ENCODE results near the gene SLC6A20. TPM values are rescaled to one million over a fixed set of nuclear protein-coding genes. Genes with fewer than 3 reads are reported as not detected.
"Not testable (repeated sequence)": the region's sequence is repeated elsewhere in the genome, so short reads cannot be mapped to it uniquely, and the experiment has no call there.

The SLC6A20 gene
- total RNA-seq, 4 donors from 2014 or later, result 0.13 to 0.22 TPM; not detected in 2

DNA sequence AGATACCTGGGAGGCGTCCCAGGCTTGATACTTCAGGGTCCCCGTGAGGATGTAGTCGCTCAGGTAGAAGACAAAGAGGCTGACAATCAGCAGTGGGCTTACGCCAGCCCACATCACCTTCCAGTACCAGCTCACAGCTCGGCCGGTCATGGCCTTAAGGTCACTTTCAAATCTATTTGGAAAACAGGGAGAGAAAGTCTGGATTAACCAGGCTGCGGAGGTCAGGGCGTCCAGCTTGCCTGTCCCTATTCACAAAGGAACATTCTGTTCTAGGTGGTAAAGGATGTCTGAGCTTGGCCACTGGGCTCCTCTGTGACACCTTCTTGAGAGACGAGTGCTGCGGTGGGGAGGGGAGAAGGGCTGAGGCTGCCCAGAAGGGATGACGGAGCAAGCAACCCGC lies 36.5 kb downstream of the SLC6A20 start:
- H3K9me3 ChIP-seq, result no peaks in the 10 kb centered on the region
- no peaks in the 10 kb centered on the region for H3K27me3 ChIP-seq
- DNase-seq, result no peak
- 87% methylated on average over 12 of the region's 12 CpGs for WGBS, 2 donors
- no peak for TF ChIP-seq POLR2A (IDR thresholded peaks at IDR 0.05)
- H3K36me3 ChIP-seq, result no peaks in the 10 kb centered on the region
- intact Hi-C loops (cut with DNase I), result loop anchor here (2.0 to 10.0 kb wide), 3 partner anchors 75 to 321 kb away; no protein-coding TSS in a partner anchor
- H3K4me3 ChIP-seq (replicated peaks in 1 of 3), result no peak overlapping the region
- peaks cover 0 to 2% of the 10 kb centered on the region in 2 donors for H3K4me1 ChIP-seq
- H3K27ac ChIP-seq, result no peak overlapping the region

DNA sequence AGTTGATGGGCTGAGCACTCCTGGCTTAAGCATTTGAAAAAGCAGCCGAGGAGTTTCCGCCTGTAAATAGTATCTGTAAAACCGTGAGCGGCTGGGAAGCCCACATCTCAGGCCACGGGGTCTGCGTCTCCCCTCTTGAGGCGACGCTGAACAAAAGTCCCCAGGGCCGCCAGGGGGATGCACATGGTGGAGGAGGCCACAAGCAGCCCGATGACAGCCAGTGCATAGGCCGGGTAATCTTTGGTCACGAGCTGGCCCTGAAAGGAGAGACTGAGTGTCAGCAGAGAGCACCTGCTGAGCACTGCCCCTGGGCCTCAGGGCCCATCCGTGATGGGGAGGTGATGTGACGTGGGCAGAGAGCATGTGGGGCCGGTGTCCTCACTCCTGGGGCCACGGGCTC lies 37.5 kb downstream of the SLC6A20 start:
- Histone ChIP-seq H3K9me3 (no peaks in the 10 kb centered on the region), H3K4me1 (peaks cover 0 to 2% of the 10 kb centered on the region in 2 donors), H3K27ac (no peak overlapping the region), H3K4me3 (replicated peaks in 1 of 3) (no peak overlapping the region), H3K27me3 (no peaks in the 10 kb centered on the region), H3K36me3 (no peaks in the 10 kb centered on the region)
- intact Hi-C loops (cut with DNase I), result no loop called here
- TF ChIP-seq POLR2A (IDR thresholded peaks at IDR 0.05), result no peak
- TF ChIP-seq, protein P1, sequence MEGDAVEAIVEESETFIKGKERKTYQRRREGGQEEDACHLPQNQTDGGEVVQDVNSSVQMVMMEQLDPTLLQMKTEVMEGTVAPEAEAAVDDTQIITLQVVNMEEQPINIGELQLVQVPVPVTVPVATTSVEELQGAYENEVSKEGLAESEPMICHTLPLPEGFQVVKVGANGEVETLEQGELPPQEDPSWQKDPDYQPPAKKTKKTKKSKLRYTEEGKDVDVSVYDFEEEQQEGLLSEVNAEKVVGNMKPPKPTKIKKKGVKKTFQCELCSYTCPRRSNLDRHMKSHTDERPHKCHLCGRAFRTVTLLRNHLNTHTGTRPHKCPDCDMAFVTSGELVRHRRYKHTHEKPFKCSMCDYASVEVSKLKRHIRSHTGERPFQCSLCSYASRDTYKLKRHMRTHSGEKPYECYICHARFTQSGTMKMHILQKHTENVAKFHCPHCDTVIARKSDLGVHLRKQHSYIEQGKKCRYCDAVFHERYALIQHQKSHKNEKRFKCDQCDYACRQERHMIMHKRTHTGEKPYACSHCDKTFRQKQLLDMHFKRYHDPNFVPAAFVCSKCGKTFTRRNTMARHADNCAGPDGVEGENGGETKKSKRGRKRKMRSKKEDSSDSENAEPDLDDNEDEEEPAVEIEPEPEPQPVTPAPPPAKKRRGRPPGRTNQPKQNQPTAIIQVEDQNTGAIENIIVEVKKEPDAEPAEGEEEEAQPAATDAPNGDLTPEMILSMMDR (IDR thresholded peaks at IDR 0.05), result no peak
- WGBS, 2 donors, result 81 to 83% methylated on average over 15 to 16 of the region's 16 CpGs
- no peak for DNase-seq

GRCh38 chr3:45757141-45757540 lies 39.2 kb downstream of the SLC6A20 start:
- intact Hi-C loops (cut with DNase I); H3K36me3 ChIP-seq; H3K27ac ChIP-seq; H3K9me3 ChIP-seq; H3K4me3 ChIP-seq (replicated peaks in 1 of 3); H3K27me3 ChIP-seq; DNase-seq; H3K4me1 ChIP-seq: not testable (repeated sequence)
- WGBS, 2 donors, result 63 to 68% methylated on average over 7 of the region's 7 CpGs

GRCh38 chr3:45756055-45756454 lies 40.3 kb downstream of the SLC6A20 start:
- Histone ChIP-seq H3K4me1 (no peaks in the 10 kb centered on the region), H3K27ac (no peak overlapping the region), H3K4me3 (replicated peaks in 1 of 3) (no peak overlapping the region), H3K9me3 (no peaks in the 10 kb centered on the region), H3K36me3 (no peaks in the 10 kb centered on the region), H3K27me3 (no peaks in the 10 kb centered on the region)
- intact Hi-C loops (cut with DNase I), result no loop called here
- no peak for DNase-seq
- TF ChIP-seq, protein P1 (IDR thresholded peaks at IDR 0.05), result no peak
- TF ChIP-seq POLR2A (IDR thresholded peaks at IDR 0.05), result no peak
- WGBS, 2 donors, result 81 to 90% methylated on average over 6 of the region's 6 CpGs

GRCh38 chr3:45754461-45754860 lies 41.9 kb downstream of the SLC6A20 start:
- Histone ChIP-seq H3K27me3 (no peaks in the 10 kb centered on the region), H3K36me3 (no peaks in the 10 kb centered on the region), H3K27ac (no peak overlapping the region), H3K4me3 (replicated peaks in 1 of 3) (no peak overlapping the region), H3K4me1 (no peaks in the 10 kb centered on the region), H3K9me3 (no peaks in the 10 kb centered on the region)
- no peak for TF ChIP-seq POLR2A (IDR thresholded peaks at IDR 0.05)
- TF ChIP-seq, protein P1 (IDR thresholded peaks at IDR 0.05), result no peak
- 97% methylated on average over 7 of the region's 7 CpGs for WGBS, 2 donors
- intact Hi-C loops (cut with DNase I), result no loop called here
- no peak for DNase-seq

DNA sequence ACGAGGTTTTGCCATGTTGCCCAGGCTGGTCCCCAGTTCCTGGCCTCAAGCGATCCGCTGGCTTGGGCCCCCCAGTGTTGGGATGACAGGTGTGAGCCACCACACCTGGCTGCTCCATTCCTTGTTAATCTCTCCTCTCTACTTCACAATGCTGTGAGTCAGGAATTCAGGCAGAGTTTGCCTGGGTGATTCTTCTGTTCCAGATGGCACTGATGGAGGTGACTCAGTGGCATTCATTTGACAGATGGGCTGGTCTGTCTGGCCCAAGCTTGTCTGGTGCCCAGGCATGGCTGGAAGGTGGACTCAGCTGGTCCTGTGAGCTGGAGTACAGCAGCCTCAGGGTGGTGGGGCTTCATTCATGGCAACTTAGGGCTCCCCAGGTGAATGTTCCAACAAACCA lies 43.2 kb downstream of the SLC6A20 start:
- WGBS, 2 donors, result 96 to 100% methylated on average over 3 of the region's 3 CpGs
- H3K27ac ChIP-seq, result no peak overlapping the region
- DNase-seq, result no peak
- no peak overlapping the region for H3K4me3 ChIP-seq (replicated peaks in 1 of 3)
- no peak for TF ChIP-seq POLR2A (IDR thresholded peaks at IDR 0.05)
- TF ChIP-seq, protein P1 (IDR thresholded peaks at IDR 0.05), result no peak
- H3K27me3 ChIP-seq, result no peaks in the 10 kb centered on the region
- H3K36me3 ChIP-seq, result peaks cover 0 to under 1% of the 10 kb centered on the region in 2 donors
- intact Hi-C loops (cut with DNase I), result no loop called here
- H3K4me1 ChIP-seq, result no peaks in the 10 kb centered on the region
- no peaks in the 10 kb centered on the region for H3K9me3 ChIP-seq
